ENCODE data around the gene TMEFF2.

The TMEFF2 gene

DNA sequence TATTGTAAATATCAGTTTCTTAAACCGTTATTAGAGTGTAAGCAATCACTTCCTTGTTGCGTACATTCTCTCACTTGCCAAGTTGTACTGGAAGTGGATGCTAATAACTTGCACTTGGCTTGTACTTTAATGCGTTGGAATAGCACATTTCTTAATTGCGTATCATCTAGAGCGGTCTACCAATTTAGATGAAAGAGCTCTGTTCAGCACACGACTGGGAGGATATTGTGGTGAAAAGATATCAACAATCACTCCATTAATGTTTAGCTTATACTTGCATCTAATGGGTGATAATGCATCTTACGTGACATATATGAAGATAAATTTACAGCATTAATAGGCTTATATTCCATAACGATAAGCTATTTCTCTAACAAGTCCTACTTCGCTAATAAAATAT is 11.7 kb upstream of the TMEFF2 start:
- no peaks in the 10 kb centered on the region for H3K27me3 ChIP-seq (ENCODE audit: control insufficient read depth, insufficient read depth, low read length)
- H3K27ac ChIP-seq = no peak overlapping the region
- H2AFZ ChIP-seq = no peak overlapping the region
- no peaks in the 10 kb centered on the region for H3K79me2 ChIP-seq
- no peak overlapping the region for H3K9ac ChIP-seq
- H3K4me3 ChIP-seq (ENCODE audit: low read depth, low read length) = no peak overlapping the region
- H3K4me2 ChIP-seq (ENCODE audit: low read length) = no peak overlapping the region
- no peaks in the 10 kb centered on the region for H3K4me1 ChIP-seq
- no peaks in the 10 kb centered on the region for H3K9me3 ChIP-seq (ENCODE audit: control insufficient read depth, low read length)
- TF ChIP-seq, protein P1, sequence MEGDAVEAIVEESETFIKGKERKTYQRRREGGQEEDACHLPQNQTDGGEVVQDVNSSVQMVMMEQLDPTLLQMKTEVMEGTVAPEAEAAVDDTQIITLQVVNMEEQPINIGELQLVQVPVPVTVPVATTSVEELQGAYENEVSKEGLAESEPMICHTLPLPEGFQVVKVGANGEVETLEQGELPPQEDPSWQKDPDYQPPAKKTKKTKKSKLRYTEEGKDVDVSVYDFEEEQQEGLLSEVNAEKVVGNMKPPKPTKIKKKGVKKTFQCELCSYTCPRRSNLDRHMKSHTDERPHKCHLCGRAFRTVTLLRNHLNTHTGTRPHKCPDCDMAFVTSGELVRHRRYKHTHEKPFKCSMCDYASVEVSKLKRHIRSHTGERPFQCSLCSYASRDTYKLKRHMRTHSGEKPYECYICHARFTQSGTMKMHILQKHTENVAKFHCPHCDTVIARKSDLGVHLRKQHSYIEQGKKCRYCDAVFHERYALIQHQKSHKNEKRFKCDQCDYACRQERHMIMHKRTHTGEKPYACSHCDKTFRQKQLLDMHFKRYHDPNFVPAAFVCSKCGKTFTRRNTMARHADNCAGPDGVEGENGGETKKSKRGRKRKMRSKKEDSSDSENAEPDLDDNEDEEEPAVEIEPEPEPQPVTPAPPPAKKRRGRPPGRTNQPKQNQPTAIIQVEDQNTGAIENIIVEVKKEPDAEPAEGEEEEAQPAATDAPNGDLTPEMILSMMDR (IDR thresholded peaks at IDR 0.05) = no peak
- H3K36me3 ChIP-seq (ENCODE audit: control insufficient read depth, insufficient read depth, low read length) = no peaks in the 10 kb centered on the region

DNA sequence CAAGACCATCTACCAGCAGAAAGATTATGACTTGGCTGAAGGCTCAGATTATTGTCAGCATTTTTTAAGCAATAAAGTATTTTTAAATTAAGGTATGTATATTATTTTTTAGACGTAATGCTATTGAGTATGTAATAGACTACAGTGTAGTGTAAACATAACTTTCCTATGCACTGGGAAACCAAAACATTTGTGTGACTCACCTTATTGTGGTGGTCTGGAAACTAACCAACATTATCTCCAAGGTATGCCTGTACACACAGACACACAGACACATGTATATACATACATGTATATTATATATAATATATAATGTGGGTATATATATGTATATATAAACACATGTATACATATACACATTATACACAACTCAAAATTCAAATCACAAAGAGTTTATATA is 9.1 kb upstream of the TMEFF2 start:
- H3K4me2 ChIP-seq (ENCODE audit: low read length) = no peak overlapping the region
- H3K27ac ChIP-seq = no peak overlapping the region
- no peaks in the 10 kb centered on the region for H3K36me3 ChIP-seq (ENCODE audit: control insufficient read depth, insufficient read depth, low read length)
- H2AFZ ChIP-seq = no peak overlapping the region
- H3K9me3 ChIP-seq (ENCODE audit: control insufficient read depth, low read length) = no peaks in the 10 kb centered on the region
- no peaks in the 10 kb centered on the region for H3K27me3 ChIP-seq (ENCODE audit: control insufficient read depth, insufficient read depth, low read length)
- H3K79me2 ChIP-seq = no peaks in the 10 kb centered on the region
- H3K4me3 ChIP-seq (ENCODE audit: low read depth, low read length) = no peak overlapping the region
- H3K4me1 ChIP-seq = no peaks in the 10 kb centered on the region
- no peak overlapping the region for H3K9ac ChIP-seq
- TF ChIP-seq, protein P1 (IDR thresholded peaks at IDR 0.05) = no peak

DNA sequence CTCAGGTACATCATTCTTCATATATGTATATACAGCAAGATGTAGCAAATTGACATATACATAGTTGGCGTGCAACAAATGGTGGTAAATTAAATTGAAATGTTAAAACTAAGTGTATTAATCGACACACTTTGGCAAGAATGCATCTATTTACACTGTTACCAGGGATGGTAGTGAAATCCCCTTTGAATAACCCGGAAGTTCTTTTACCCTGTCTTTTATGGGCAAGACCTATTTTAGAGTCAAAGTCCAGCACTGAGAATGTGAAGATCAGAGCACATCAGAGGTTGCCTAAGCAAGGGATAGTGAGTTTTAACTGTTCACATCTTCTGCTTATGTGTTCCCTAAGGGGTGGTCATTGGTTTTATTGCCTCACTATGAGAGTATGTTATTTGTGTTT is 7.6 kb upstream of the TMEFF2 start:
- no peaks in the 10 kb centered on the region for H3K4me1 ChIP-seq
- no peak overlapping the region for H3K4me3 ChIP-seq (ENCODE audit: low read depth, low read length)
- no peak overlapping the region for H3K4me2 ChIP-seq (ENCODE audit: low read length)
- no peaks in the 10 kb centered on the region for H3K27me3 ChIP-seq (ENCODE audit: control insufficient read depth, insufficient read depth, low read length)
- TF ChIP-seq, protein P1 (IDR thresholded peaks at IDR 0.05) = no peak
- H3K27ac ChIP-seq = no peak overlapping the region
- H3K36me3 ChIP-seq (ENCODE audit: control insufficient read depth, insufficient read depth, low read length) = no peaks in the 10 kb centered on the region
- no peaks in the 10 kb centered on the region for H3K9me3 ChIP-seq (ENCODE audit: control insufficient read depth, low read length)
- H3K9ac ChIP-seq = no peak overlapping the region
- no peaks in the 10 kb centered on the region for H3K79me2 ChIP-seq
- H2AFZ ChIP-seq = no peak overlapping the region

DNA sequence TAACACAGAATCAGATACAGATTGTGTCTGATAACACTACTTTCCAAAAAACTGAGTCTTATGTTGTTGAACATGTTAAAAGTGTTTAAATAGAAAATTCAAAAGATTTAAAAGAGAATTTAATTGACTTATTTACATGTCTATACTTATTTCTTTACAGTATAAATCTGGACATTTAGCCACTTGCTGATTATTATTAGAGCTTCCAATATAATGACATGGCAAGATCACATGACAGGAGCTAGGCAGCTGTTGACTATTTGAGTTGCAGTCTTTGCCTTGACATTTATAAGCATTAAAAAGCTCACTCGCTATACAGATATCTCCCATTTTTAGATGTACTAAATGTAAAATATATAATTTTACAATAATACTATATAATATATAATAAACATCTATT is 6.4 kb upstream of the TMEFF2 start:
- H3K9me3 ChIP-seq (ENCODE audit: control insufficient read depth, low read length) = no peaks in the 10 kb centered on the region
- no peak overlapping the region for H3K9ac ChIP-seq
- no peak overlapping the region for H3K4me3 ChIP-seq (ENCODE audit: low read depth, low read length)
- H3K36me3 ChIP-seq (ENCODE audit: control insufficient read depth, insufficient read depth, low read length) = no peaks in the 10 kb centered on the region
- no peaks in the 10 kb centered on the region for H3K79me2 ChIP-seq
- no peak overlapping the region for H2AFZ ChIP-seq
- TF ChIP-seq, protein P1 (IDR thresholded peaks at IDR 0.05) = no peak
- no peaks in the 10 kb centered on the region for H3K4me1 ChIP-seq
- no peak overlapping the region for H3K4me2 ChIP-seq (ENCODE audit: low read length)
- no peak overlapping the region for H3K27ac ChIP-seq
- peaks cover 5% of the 10 kb centered on the region for H3K27me3 ChIP-seq (ENCODE audit: control insufficient read depth, insufficient read depth, low read length)

DNA sequence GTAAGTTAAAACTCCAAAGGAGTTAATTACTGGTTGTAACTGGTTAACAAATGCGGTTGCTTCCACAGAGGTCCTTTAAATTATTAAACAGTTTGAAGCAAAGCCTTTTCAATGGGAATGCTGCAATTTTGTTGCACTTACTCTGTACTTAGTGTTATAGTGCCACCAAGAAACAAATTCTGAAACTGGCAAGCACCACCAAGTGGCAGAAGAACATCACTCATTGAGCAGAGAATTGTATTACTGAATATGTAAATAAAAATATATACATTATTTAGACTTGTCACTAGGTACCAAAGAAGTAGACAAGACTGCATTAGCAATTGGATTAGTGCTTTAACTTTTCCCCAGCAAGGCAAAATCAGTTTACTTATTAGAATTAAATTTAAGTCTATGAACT is 2.6 kb upstream of the TMEFF2 start:
- no peak overlapping the region for H3K27ac ChIP-seq
- H3K27me3 ChIP-seq (ENCODE audit: control insufficient read depth, insufficient read depth, low read length) = peaks cover 23% of the 10 kb centered on the region
- H3K4me2 ChIP-seq (ENCODE audit: low read length) = no peak overlapping the region
- no peak overlapping the region for H3K9ac ChIP-seq
- H3K79me2 ChIP-seq = no peaks in the 10 kb centered on the region
- H3K36me3 ChIP-seq (ENCODE audit: control insufficient read depth, insufficient read depth, low read length) = no peaks in the 10 kb centered on the region
- no peaks in the 10 kb centered on the region for H3K4me1 ChIP-seq
- TF ChIP-seq, protein P1 (IDR thresholded peaks at IDR 0.05) = no peak
- H3K4me3 ChIP-seq (ENCODE audit: low read depth, low read length) = no peak overlapping the region
- no peaks in the 10 kb centered on the region for H3K9me3 ChIP-seq (ENCODE audit: control insufficient read depth, low read length)
- H2AFZ ChIP-seq = no peak overlapping the region
